PFSK-1 (cell line): Measurements from ENCODE around the gene TIAM2.

Experiments
- FOXP2 ChIP-seq: optimal IDR thresholded peaks from 2 replicates; pipeline ENCODE3; 2011; ENCODE audit warnings: borderline replicate concordance, control low read depth, inconsistent platforms; ENCODE audit not compliant: insufficient read depth; ENCODE audit errors: extremely low read length, extremely low read depth
- POLR2AphosphoS5 ChIP-seq: IDR thresholded peaks from 2 replicates; pipeline ENCODE4 v1.6.1; 2012; ENCODE audit warnings: low read depth, mild to moderate bottlenecking, control low read depth, low read length, moderate library complexity
- SIN3A ChIP-seq: IDR thresholded peaks from 2 replicates; pipeline ENCODE4 v1.6.1; 2012; ENCODE audit warnings: mild to moderate bottlenecking, low read length, moderate library complexity, borderline replicate concordance; ENCODE audit not compliant: insufficient read depth
- TAF1 ChIP-seq: IDR thresholded peaks from 2 replicates; pipeline ENCODE4 v1.6.1; 2012; ENCODE audit warnings: low read length, control low read depth, borderline replicate concordance; ENCODE audit not compliant: insufficient read depth
- TF ChIP-seq, protein P1 (sequence below), 2 experiments: IDR thresholded peaks; 2 replicates each; pipeline versions ENCODE4 v1.6.1 to v1.8.0; 2011 to 2012; ENCODE audit warnings: low read depth in 2 of 2, low read length in 2 of 2, control low read depth in 1 of 2, inconsistent platforms in 1 of 2, mild to moderate bottlenecking in 1 of 2, moderate library complexity in 1 of 2; ENCODE audit not compliant: insufficient read depth in 1 of 2

The TIAM2 gene

DNA sequence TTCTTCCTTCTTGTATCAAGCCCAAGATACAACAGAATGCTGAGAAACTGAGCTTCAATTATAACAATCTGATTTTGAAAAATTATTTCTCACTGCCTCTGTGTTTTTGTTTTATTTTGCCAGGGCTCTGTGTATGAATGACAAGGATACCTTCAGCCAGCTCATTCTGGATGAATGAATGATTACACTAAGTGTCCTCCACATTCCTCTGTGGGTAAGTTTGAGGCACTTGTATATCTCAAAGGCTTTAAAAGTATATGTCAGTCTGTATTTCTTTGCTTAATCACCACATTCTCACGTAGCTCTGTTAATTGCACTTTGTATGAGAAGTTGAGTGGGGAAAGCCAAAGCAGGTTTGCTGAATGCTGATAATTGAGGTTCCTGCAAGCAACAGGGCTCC, 95.1 kb downstream of the TIAM2 start:
- no peak for TF ChIP-seq FOXP2
- TF ChIP-seq POLR2AphosphoS5: no peak
- TF ChIP-seq TAF1: no peak
- TF ChIP-seq, protein P1, sequence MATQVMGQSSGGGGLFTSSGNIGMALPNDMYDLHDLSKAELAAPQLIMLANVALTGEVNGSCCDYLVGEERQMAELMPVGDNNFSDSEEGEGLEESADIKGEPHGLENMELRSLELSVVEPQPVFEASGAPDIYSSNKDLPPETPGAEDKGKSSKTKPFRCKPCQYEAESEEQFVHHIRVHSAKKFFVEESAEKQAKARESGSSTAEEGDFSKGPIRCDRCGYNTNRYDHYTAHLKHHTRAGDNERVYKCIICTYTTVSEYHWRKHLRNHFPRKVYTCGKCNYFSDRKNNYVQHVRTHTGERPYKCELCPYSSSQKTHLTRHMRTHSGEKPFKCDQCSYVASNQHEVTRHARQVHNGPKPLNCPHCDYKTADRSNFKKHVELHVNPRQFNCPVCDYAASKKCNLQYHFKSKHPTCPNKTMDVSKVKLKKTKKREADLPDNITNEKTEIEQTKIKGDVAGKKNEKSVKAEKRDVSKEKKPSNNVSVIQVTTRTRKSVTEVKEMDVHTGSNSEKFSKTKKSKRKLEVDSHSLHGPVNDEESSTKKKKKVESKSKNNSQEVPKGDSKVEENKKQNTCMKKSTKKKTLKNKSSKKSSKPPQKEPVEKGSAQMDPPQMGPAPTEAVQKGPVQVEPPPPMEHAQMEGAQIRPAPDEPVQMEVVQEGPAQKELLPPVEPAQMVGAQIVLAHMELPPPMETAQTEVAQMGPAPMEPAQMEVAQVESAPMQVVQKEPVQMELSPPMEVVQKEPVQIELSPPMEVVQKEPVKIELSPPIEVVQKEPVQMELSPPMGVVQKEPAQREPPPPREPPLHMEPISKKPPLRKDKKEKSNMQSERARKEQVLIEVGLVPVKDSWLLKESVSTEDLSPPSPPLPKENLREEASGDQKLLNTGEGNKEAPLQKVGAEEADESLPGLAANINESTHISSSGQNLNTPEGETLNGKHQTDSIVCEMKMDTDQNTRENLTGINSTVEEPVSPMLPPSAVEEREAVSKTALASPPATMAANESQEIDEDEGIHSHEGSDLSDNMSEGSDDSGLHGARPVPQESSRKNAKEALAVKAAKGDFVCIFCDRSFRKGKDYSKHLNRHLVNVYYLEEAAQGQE (IDR thresholded peaks at IDR 0.05; ENCODE audit: insufficient read depth in 1 of 2, low read depth in 2 of 2, low read length in 2 of 2): no peak
- TF ChIP-seq SIN3A: no peak

DNA sequence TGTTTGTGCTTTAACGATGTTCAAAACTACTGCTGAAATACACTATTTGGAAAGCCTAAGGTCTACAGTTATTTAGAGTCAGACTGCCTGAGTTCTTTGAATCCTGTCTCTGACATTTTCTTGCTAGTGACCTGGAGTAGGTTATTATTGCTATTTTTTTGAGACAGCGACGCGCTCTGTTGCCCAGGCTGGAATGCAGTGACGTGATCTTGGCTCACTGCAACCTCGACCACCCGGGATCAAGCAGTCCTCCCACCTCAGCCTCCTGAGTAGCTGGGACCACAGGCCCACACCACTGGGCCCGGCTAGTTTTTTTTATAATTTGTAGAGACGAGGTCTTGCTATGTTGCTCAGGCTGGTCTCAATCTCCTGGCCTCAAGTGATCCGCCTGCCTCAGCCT, 96.6 kb downstream of the TIAM2 start:
- TF ChIP-seq POLR2AphosphoS5 (no peak), TAF1 (no peak)

DNA sequence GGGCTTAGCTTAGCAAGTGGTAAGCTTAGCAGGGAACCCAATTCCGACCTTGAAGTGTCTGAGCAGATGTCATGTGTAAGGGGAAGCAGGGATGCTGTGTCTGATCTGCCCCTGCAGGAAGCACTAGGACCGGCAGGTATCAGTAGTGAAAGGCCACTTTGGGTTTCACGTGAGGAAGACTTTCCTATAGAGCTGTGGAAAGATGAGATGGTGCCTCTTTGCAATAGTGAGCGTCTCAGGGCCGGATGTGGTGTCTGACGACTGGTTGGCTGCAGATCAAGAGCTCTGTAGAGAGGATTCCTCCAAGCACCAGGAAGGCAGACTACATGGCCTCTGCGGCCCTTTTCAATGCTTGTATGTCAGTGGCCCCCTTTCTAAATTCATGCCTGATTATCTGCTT, 98.3 kb downstream of the TIAM2 start:
- TF ChIP-seq TAF1 (no peak), POLR2AphosphoS5 (no peak), SIN3A (no peak), FOXP2 (no peak)
- TF ChIP-seq, protein P1 (IDR thresholded peaks at IDR 0.05; ENCODE audit: insufficient read depth in 1 of 2, low read depth in 2 of 2, low read length in 2 of 2): no peak

DNA sequence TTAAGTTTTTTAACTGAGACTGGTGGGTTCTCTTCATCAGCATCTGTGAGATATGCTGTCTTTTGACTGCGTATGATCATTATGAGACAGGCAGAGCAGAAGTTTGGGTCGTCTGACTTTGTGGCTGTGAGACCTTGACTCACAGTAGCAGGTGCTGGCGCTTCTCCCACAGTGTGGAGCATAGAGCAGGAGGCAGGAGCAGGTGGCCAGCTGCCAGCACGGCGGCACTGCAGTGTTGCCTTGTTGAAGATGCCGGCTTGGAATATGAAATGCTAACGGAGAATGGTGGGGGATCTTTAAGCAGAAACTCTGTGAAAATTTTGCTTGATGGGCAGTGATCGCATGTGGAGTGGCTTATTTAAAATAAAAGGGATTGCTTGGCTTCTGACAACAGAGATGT, 105.0 kb downstream of the TIAM2 start:
- TF ChIP-seq TAF1 (no peak), POLR2AphosphoS5 (no peak), FOXP2 (no peak), SIN3A (no peak)
- TF ChIP-seq, protein P1 (IDR thresholded peaks at IDR 0.05; ENCODE audit: insufficient read depth in 1 of 2, low read depth in 2 of 2, low read length in 2 of 2): no peak

DNA sequence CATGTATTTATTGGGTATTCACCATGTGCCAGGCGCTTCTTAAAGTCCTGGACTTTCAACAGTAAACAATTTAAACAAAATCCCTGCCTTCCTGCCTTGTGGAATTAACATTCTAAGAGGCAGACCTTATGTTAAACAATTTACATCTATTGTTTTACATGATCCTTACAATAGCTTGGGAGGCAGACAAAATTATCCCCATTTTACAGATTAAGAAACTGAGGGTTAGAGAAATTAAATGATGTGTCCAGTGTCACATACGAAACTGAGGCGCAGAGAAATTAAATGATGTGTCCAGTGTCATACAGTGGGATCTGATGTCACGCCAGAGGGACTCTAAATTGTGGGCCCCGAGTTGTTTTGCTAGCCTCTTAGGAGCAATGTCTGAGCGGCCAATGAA, 105.5 kb downstream of the TIAM2 start:
- no peak for TF ChIP-seq SIN3A
- TF ChIP-seq POLR2AphosphoS5: no peak
- TF ChIP-seq, protein P1 (IDR thresholded peaks at IDR 0.05; ENCODE audit: insufficient read depth in 1 of 2, low read depth in 2 of 2, low read length in 2 of 2): no peak
- no peak for TF ChIP-seq TAF1
- TF ChIP-seq FOXP2: no peak
